ENCODE measurements around the gene SCEL.

DNA sequence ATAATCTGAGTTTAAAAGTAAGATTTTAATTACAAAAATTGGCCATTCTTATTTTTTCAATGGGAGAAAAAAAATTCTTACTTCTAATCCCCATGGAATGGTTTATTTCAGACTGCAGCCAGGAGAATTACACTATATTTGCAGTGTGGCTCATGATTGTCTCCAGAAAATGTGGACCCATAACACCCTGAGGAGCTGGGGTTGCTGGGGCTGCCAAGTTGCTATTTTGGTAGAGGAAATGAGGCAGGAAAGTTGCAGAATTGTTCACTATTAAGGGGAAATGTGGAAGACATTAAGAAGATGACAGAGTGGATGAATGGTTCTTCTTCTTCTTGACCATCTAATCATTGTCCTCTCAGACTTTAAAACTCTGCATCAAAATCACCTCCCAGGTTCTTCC is 4.6 kb upstream of the SCEL start:
- TF ChIP-seq POLR2A (IDR thresholded peaks at IDR 0.05) = no peak
- TF ChIP-seq, protein P1, sequence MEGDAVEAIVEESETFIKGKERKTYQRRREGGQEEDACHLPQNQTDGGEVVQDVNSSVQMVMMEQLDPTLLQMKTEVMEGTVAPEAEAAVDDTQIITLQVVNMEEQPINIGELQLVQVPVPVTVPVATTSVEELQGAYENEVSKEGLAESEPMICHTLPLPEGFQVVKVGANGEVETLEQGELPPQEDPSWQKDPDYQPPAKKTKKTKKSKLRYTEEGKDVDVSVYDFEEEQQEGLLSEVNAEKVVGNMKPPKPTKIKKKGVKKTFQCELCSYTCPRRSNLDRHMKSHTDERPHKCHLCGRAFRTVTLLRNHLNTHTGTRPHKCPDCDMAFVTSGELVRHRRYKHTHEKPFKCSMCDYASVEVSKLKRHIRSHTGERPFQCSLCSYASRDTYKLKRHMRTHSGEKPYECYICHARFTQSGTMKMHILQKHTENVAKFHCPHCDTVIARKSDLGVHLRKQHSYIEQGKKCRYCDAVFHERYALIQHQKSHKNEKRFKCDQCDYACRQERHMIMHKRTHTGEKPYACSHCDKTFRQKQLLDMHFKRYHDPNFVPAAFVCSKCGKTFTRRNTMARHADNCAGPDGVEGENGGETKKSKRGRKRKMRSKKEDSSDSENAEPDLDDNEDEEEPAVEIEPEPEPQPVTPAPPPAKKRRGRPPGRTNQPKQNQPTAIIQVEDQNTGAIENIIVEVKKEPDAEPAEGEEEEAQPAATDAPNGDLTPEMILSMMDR (IDR thresholded peaks at IDR 0.05) = no peak

Measured in esophagus squamous epithelium (tissue), 4 donors.